HepG2 (cell line): ENCODE data around the gene KCNH8. TPM values are rescaled to one million over a fixed set of nuclear protein-coding genes. Genes with fewer than 3 reads are reported as not detected.

Experiments
- ATAC-seq: fragments of 200-7000 bp; cut with Tn5 transposase; 3 replicates; pipeline ENCODE4 v1.9.1; 2020; ENCODE audit warnings: mild to moderate bottlenecking, moderate library complexity
- BruUV-seq: library from RNA; stranded (reverse); fragments of 400-500 nt; replicated peaks from 2 replicates; lab custom pipeline; 2021; lab: Mats Ljungman, UMichigan
- CTCF ChIA-PET: fragments of 300-600 bp; formaldehyde crosslinking; extraction: SDS; loops from one replicate; lab custom pipeline; 2021; ENCODE audit warnings: low total read pairs, inconsistent platforms, low intra/inter-chr PET ratio; lab: Yijun Ruan, JAX
- POLR2A ChIA-PET: fragments of 350-600 bp; sonication (Branson Sonifier 250); formaldehyde crosslinking; loops from one replicate; lab custom pipeline; 2020; ENCODE audit warnings: antibody characterized with exemption, inconsistent platforms; lab: Yijun Ruan, JAX
- DNase-seq: peaks from one replicate; pipeline ENCODE4 v3.0.0-alpha.2; 2015; ENCODE audit warnings: low spot score
- FAIRE-seq: peaks from 3 replicates; lab custom pipeline; 2011; peaks lifted over from hg19 to GRCh38; lab: Jason Lieb, UNC
- H2AFZ ChIP-seq: one replicate; pipeline ENCODE4 v1.6.1; 2011; ENCODE audit warnings: low read length, inconsistent platforms
- H3K27ac ChIP-seq: fragments of 300-600 bp; 3 replicates; pipeline ENCODE4 v1.8.0; 2011; ENCODE audit warnings: mixed run types, mild to moderate bottlenecking, mixed read lengths, low read length, inconsistent platforms; ENCODE audit not compliant: insufficient read depth; ENCODE audit errors: extremely low read length
- H3K27me3 ChIP-seq, 2 experiments: fragments of 200-600 bp in 1 of 2; 2 replicates in 1 of 2; 3 replicates in 1 of 2; pipeline versions ENCODE4 v1.6.0 to v1.8.0; 2011; ENCODE audit warnings: low read length in 2 of 2, mild to moderate bottlenecking in 2 of 2, moderate library complexity in 2 of 2, inconsistent platforms in 1 of 2; ENCODE audit not compliant: insufficient read depth in 2 of 2, control insufficient read depth in 1 of 2
- H3K36me3 ChIP-seq, 2 experiments: fragments of 200-600 bp in 1 of 2; replicated peaks in 1 of 2; 2 replicates in 1 of 2; 3 replicates in 1 of 2; pipeline versions ENCODE4 v1.5.1 to v1.8.0; 2011; ENCODE audit warnings: low read length in 2 of 2, inconsistent platforms in 1 of 2; ENCODE audit not compliant: insufficient read depth in 2 of 2, control insufficient read depth in 1 of 2
- H3K4me1 ChIP-seq: 2 replicates; pipeline ENCODE4 v1.5.1; 2012; ENCODE audit warnings: low read length, inconsistent platforms; ENCODE audit not compliant: insufficient read depth
- H3K4me2 ChIP-seq: 2 replicates; pipeline ENCODE4 v1.6.0; 2011; ENCODE audit warnings: low read depth, low read length, inconsistent platforms
- H3K4me3 ChIP-seq, 3 experiments: fragments of 200-600 bp in 1 of 3; sonication (generic), shearing (Covaris generic) in 1 of 3; replicated peaks in 1 of 3; 2 replicates each; pipeline ENCODE4 v1.5.1; 2011 to 2016; ENCODE audit warnings: low read length in 3 of 3, inconsistent platforms in 2 of 3, low read depth in 2 of 3, mild to moderate bottlenecking in 2 of 3, control low read depth in 1 of 3, mixed read lengths in 1 of 3; ENCODE audit not compliant: insufficient read depth in 1 of 3
- H3K79me2 ChIP-seq: one replicate; pipeline ENCODE4 v1.6.1; 2011; ENCODE audit warnings: low read length, inconsistent platforms; ENCODE audit not compliant: insufficient read depth
- H3K9ac ChIP-seq: 2 replicates; pipeline ENCODE4 v1.6.0; 2011; ENCODE audit warnings: mild to moderate bottlenecking, low read depth, low read length, inconsistent platforms; ENCODE audit not compliant: insufficient read depth
- H3K9me3 ChIP-seq: 2 replicates; pipeline ENCODE4 v1.5.1; 2012; ENCODE audit warnings: mild to moderate bottlenecking, low read length
- H4K20me1 ChIP-seq: 2 replicates; pipeline ENCODE4 v1.6.0; 2011; ENCODE audit warnings: inconsistent platforms, mild to moderate bottlenecking, low read length, moderate library complexity; ENCODE audit not compliant: insufficient read depth
- ARID2 ChIP-seq: sonication (generic); formaldehyde crosslinking; IDR thresholded peaks from 2 replicates; pipeline ENCODE4 v1.8.1; 2022; ENCODE audit warnings: mild to moderate bottlenecking, missing genetic modification reagents, borderline replicate concordance
- BRCA1 ChIP-seq: sonication (generic); formaldehyde crosslinking; IDR thresholded peaks from 2 replicates; pipeline ENCODE4 v1.4.0; 2020; ENCODE audit warnings: missing genetic modification reagents
- HMG20B ChIP-seq: conservative IDR thresholded peaks from 2 replicates; pipeline ENCODE4 v1.6.1; 2016; ENCODE audit warnings: missing genetic modification reagents, missing compliant biosample characterization
- POLR2AphosphoS2 ChIP-seq: IDR thresholded peaks from 2 replicates; pipeline ENCODE4 v1.6.1; 2011; ENCODE audit warnings: low read depth, low read length, improper control_type of control experiment
- RFX1 ChIP-seq: fragments of 450-650 bp; IDR thresholded peaks from 2 replicates; pipeline ENCODE4 v1.6.1; 2017
- ZEB1 ChIP-seq: IDR thresholded peaks from 2 replicates; pipeline ENCODE4 v1.6.1; 2012; ENCODE audit warnings: mild to moderate bottlenecking, low read depth, inconsistent platforms; ENCODE audit not compliant: insufficient replicate concordance
- ZKSCAN1 ChIP-seq: fragments of 150-350 bp; IDR thresholded peaks from 2 replicates; pipeline ENCODE4 v1.6.1; 2014; ENCODE audit warnings: low read length
- ZNF782 ChIP-seq: sonication (generic); formaldehyde crosslinking; IDR thresholded peaks from 2 replicates; pipeline ENCODE4 v1.4.0; 2020; ENCODE audit warnings: missing genetic modification reagents, mild to moderate bottlenecking, borderline replicate concordance
- ZNF878 ChIP-seq: sonication (generic); formaldehyde crosslinking; IDR thresholded peaks from 2 replicates; pipeline ENCODE4 v1.8.1; 2023; ENCODE audit warnings: mild to moderate bottlenecking, missing genetic modification reagents, moderate library complexity
- ZNF879 ChIP-seq: sonication (generic); formaldehyde crosslinking; IDR thresholded peaks from 2 replicates; pipeline ENCODE4 v1.8.1; 2023; ENCODE audit warnings: missing genetic modification reagents
- WGBS: methylation state at CpG from one replicate; pipeline ENCODE4 v1.1.6; 2017; ENCODE audit warnings: low lambda C conversion rate; 5-methylcytosine and 5-hydroxymethylcytosine counted together
- in situ Hi-C: cut with HindIII; loops from 2 replicates; pipeline ENCODE4 v1.10.0; 2017; ENCODE audit warnings: low pct_unique_long_range_greater_than_20kb; ENCODE audit not compliant: extremely low pct_ligation_motif_present
- intact Hi-C: fragments of 100-400 bp; cut with micrococcal nuclease; formaldehyde crosslinking; loops from one replicate; pipeline ENCODE4 v1.10.0; 2022; ENCODE audit not compliant: unreplicated experiment
- polyA plus RNA-seq, 8 experiments: library from polyadenylated mRNA; depleted of rRNA in 3 of 8; stranded (reverse) in 7 of 8; unstranded in 1 of 8; fragments of >200 nt; fragmentation: Illumina TruSeq in 4 of 8; extraction: Trizol in 4 of 8; gene quantifications; 2 replicates each; pipeline versions ENCODE4 v1.2.1 to v1.2.3, GENCODE V29; 2011 to 2016; ENCODE audit warnings: low read depth in 4 of 8, missing spikeins in 1 of 8, mixed read lengths in 1 of 8; ENCODE audit not compliant: insufficient read depth in 1 of 8
- total RNA-seq, 5 experiments: library from RNA; depleted of rRNA; stranded (reverse); fragments of >200 nt; fragmentation: Illumina TruSeq; extraction: Trizol; gene quantifications; 2 replicates each; pipeline ENCODE4 v1.2.3, GENCODE V29; 2016; ENCODE audit warnings: low read depth in 1 of 5
- TF ChIP-seq, protein P1 (sequence below): sonication (generic); formaldehyde crosslinking; IDR thresholded peaks from 2 replicates; pipeline ENCODE4 v1.5.0; 2020; ENCODE audit warnings: mild to moderate bottlenecking, low read depth, missing genetic modification reagents, borderline replicate concordance
- TF ChIP-seq, protein P2 (sequence below): sonication (generic); formaldehyde crosslinking; IDR thresholded peaks from 2 replicates; pipeline ENCODE4 v1.4.0; 2020; ENCODE audit warnings: missing genetic modification reagents

The KCNH8 gene
- total and polyA plus RNA-seq, 2 of the 13 experiments (the other 11 are each of a cell fraction or from before 2014, with no cell fraction given) = 0.04 TPM; not detected in 1

DNA sequence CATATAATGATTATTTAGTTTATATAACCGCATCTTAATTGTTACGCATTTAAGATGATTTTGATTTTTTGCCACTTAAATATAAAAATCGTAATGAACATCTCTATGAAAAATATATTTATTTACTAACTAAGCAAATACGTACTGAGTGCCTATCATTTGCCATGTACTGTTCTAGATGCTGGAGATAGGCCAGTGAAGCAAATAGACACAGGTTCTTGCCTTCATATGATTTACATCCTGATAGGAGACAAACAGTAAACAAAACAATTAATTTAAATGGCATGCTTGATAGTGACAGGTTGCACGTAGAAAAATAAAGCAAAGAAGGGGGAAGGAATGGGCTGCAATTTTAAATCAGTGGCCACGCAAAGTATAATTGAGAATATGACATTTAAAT, 217.2 kb downstream of the KCNH8 start:
- H4K20me1 ChIP-seq = no peaks in the 10 kb centered on the region
- no peak overlapping the region for H2AFZ ChIP-seq
- BruUV-seq = no TSS peak
- H3K36me3 ChIP-seq = no peaks in the 10 kb centered on the region
- 27% methylated on average over 6 of the region's 6 CpGs for WGBS
- intact Hi-C loops (no loop called here), in situ Hi-C loops (no loop called here)
- H3K9me3 ChIP-seq = no peaks in the 10 kb centered on the region
- H3K4me2 ChIP-seq = no peak overlapping the region
- no peaks in the 10 kb centered on the region for H3K27me3 ChIP-seq
- H3K27ac ChIP-seq = no peak overlapping the region
- ATAC-seq = no peak
- DNase-seq = no peak
- TF ChIP-seq ZNF878 (no peak), RFX1 (no peak), ZNF879 (no peak), ZEB1 (no peak), BRCA1 (no peak), HMG20B (CRISPR knock-in tag) (no peak), ARID2 (CRISPR knock-in tag) (no peak), ZKSCAN1 (no peak), POLR2AphosphoS2 (no peak), ZNF782 (no peak)
- TF ChIP-seq, protein P1, sequence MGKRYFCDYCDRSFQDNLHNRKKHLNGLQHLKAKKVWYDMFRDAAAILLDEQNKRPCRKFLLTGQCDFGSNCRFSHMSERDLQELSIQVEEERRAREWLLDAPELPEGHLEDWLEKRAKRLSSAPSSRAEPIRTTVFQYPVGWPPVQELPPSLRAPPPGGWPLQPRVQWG (CRISPR knock-in tag) = no peak
- TF ChIP-seq, protein P2, sequence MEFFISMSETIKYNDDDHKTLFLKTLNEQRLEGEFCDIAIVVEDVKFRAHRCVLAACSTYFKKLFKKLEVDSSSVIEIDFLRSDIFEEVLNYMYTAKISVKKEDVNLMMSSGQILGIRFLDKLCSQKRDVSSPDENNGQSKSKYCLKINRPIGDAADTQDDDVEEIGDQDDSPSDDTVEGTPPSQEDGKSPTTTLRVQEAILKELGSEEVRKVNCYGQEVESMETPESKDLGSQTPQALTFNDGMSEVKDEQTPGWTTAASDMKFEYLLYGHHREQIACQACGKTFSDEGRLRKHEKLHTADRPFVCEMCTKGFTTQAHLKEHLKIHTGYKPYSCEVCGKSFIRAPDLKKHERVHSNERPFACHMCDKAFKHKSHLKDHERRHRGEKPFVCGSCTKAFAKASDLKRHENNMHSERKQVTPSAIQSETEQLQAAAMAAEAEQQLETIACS (CRISPR knock-in tag) = no peak
- H3K9ac ChIP-seq = no peak overlapping the region
- no peaks in the 10 kb centered on the region for H3K79me2 ChIP-seq
- no peak overlapping the region for H3K4me3 ChIP-seq
- FAIRE-seq = no peak
- ChIA-PET CTCF (no interaction called here), POLR2A (no interaction called here)
- no peaks in the 10 kb centered on the region for H3K4me1 ChIP-seq
